Calu3 (cell line): ENCODE results near the gene FBRS. TPM values are rescaled to one million over a fixed set of nuclear protein-coding genes. Genes with fewer than 3 reads are reported as not detected.

ENCODE experiments used
- BruUV-seq: library from RNA; stranded (reverse); fragments of 400-500 nt; replicated peaks from 2 replicates; lab custom pipeline; 2021; lab: Mats Ljungman, UMichigan
- CTCF ChIA-PET: fragments of 300-600 bp; sonication (Branson Sonifier 250); formaldehyde crosslinking; loops from one replicate; lab custom pipeline; 2022; ENCODE audit warnings: antibody characterized with exemption; lab: Charles Lee
- DNase-seq: peaks from one replicate; pipeline ENCODE4 v3.0.0; 2022
- H3K27ac Mint-ChIP-seq: one replicate; pipeline ENCODE4 v1.8.0; 2022; ENCODE audit warnings: mixed read lengths; ENCODE audit not compliant: unreplicated experiment
- H3K27me3 Mint-ChIP-seq: one replicate; pipeline ENCODE4 v1.8.0; 2022; ENCODE audit warnings: mixed read lengths; ENCODE audit not compliant: unreplicated experiment
- H3K36me3 Mint-ChIP-seq: one replicate; pipeline ENCODE4 v1.8.0; 2022; ENCODE audit warnings: mild to moderate bottlenecking, moderate library complexity, mixed read lengths; ENCODE audit not compliant: insufficient read depth, unreplicated experiment
- H3K4me1 Mint-ChIP-seq: one replicate; pipeline ENCODE4 v1.8.0; 2022; ENCODE audit warnings: mild to moderate bottlenecking, low read depth, mixed read lengths; ENCODE audit not compliant: unreplicated experiment
- H3K4me3 Mint-ChIP-seq: one replicate; pipeline ENCODE4 v1.8.0; 2022; ENCODE audit warnings: mild to moderate bottlenecking, low read depth, moderate library complexity, mixed read lengths; ENCODE audit not compliant: unreplicated experiment
- H3K9me3 Mint-ChIP-seq: one replicate; pipeline ENCODE4 v1.8.0; 2022; ENCODE audit warnings: low read depth, mixed read lengths; ENCODE audit not compliant: unreplicated experiment
- CTCF ChIP-seq: fragments of 200-600 bp; IDR thresholded peaks from one replicate; pipeline ENCODE4 v1.8.0; 2022; ENCODE audit warnings: antibody characterized with exemption; ENCODE audit not compliant: unreplicated experiment
- intact Hi-C: fragments of 100-400 bp; cut with micrococcal nuclease; formaldehyde crosslinking; loops from one replicate; pipeline ENCODE4 v1.10.0; 2022; ENCODE audit not compliant: unreplicated experiment
- total RNA-seq: library from RNA; stranded (reverse); gene quantifications from 2 replicates; pipeline ENCODE4 v1.2.3, GENCODE V29; 2022

Gene FBRS
- total RNA-seq, 1 experiment from 2014 or later, result 113 TPM

DNA sequence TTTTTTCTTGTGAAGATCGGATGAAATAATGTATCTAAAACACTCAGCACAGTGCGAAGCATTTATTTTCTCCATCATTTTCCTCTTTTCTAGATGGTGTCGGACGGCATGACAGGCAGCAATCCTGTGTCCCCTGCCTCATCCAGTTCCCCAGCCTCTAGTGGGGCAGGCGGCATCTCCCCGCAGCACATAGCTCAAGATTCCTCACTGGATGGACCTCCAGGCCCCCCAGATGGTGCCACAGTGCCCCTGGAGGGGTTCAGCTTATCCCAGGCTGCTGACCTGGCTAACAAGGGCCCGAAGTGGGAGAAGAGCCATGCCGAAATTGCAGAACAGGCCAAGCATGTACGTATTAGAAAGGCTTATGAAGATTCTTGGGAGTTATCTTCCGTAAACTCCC is 45.7 kb downstream of the FBRS start:
- Mint-ChIP-seq H3K9me3 (no peaks in the 10 kb centered on the region), H3K4me1 (peaks cover 16% of the 10 kb centered on the region), H3K27me3 (no peaks in the 10 kb centered on the region), H3K36me3 (peaks cover 91% of the 10 kb centered on the region), H3K4me3 (no peak overlapping the region), H3K27ac (no peak overlapping the region)
- intact Hi-C loops, result no loop called here
- BruUV-seq, result no TSS peak
- CTCF ChIA-PET, result no interaction called here
- no peak for TF ChIP-seq CTCF
- no peak for DNase-seq

DNA sequence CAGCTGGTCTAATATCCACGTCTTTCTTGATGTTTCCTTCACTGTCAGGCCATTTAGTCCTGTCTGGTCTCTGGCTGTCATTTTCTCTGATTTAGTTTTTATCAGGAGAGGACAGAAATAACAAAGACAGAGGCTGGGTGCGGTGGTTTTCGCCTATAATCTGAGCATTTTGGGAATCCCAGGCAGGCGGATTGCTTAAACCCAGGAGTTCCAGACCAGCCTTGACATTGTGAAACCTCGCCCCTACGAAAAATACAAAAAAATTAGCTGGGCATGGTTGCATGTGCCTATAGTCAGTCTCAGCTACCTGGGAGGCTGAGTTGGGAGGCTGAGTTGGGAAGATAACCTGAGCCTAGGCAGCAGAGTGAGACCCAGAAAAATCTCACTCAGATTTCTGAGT is 47.8 kb downstream of the FBRS start:
- Mint-ChIP-seq H3K4me1 (no peaks in the 10 kb centered on the region), H3K27ac (no peak overlapping the region), H3K36me3 (peaks cover 89% of the 10 kb centered on the region), H3K27me3 (no peaks in the 10 kb centered on the region), H3K4me3 (no peak overlapping the region), H3K9me3 (no peaks in the 10 kb centered on the region)
- no peak for DNase-seq
- intact Hi-C loops, result no loop called here
- no TSS peak for BruUV-seq
- no peak for TF ChIP-seq CTCF
- CTCF ChIA-PET, result no interaction called here

- no peaks in the 10 kb centered on the region for H3K9me3 Mint-ChIP-seq
- intact Hi-C loops, result no loop called here
- CTCF ChIA-PET, result no interaction called here
- no peak overlapping the region for H3K4me3 Mint-ChIP-seq
- DNase-seq, result no peak
- BruUV-seq, result no TSS peak
- peaks cover 91% of the 10 kb centered on the region for H3K36me3 Mint-ChIP-seq
- H3K27me3 Mint-ChIP-seq, result no peaks in the 10 kb centered on the region
- H3K4me1 Mint-ChIP-seq, result peaks cover 8% of the 10 kb centered on the region
- no peak overlapping the region for H3K27ac Mint-ChIP-seq
- TF ChIP-seq CTCF, result no peak
Observed at GRCh38 chr16:30710971-30711370, 52.7 kb downstream of the FBRS start.

DNA sequence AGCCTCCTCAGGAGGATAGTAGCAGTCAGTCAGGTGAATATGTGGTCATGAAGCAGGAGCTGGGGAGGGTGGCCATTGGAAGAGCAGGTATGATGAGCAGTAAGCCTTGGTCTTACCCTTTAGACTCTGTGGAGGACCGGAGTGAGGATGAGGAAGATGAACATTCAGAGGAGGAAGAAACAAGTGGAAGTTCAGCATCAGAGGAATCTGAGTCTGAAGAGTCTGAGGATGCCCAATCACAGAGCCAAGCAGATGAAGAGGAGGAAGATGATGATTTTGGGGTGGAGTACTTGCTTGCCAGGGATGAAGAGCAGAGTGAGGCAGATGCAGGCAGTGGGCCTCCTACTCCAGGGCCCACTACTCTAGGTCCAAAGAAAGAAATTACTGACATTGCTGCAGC is 53.5 kb downstream of the FBRS start:
- H3K9me3 Mint-ChIP-seq, result no peaks in the 10 kb centered on the region
- H3K36me3 Mint-ChIP-seq, result peaks cover 90% of the 10 kb centered on the region
- no peak overlapping the region for H3K4me3 Mint-ChIP-seq
- BruUV-seq, result TSS peak; percentile 32
- CTCF ChIA-PET, result no interaction called here
- peaks cover 8% of the 10 kb centered on the region for H3K4me1 Mint-ChIP-seq
- H3K27ac Mint-ChIP-seq, result no peak overlapping the region
- no peak for TF ChIP-seq CTCF
- intact Hi-C loops, result no loop called here
- no peaks in the 10 kb centered on the region for H3K27me3 Mint-ChIP-seq
- no peak for DNase-seq
